ENCODE data around the gene FMOD. TPM values are rescaled to one million over a fixed set of nuclear protein-coding genes. Genes with fewer than 3 reads are reported as not detected.

Gene FMOD
- total RNA-seq, 3 donors from 2014 or later (not counting 1 experiment from before 2014, with no cell fraction given), result not detected

GRCh38 chr1:203305809-203306088, 45.2 kb downstream of the FMOD start:
- Mint-ChIP-seq H3K27me3 (ENCODE audit: low read depth in 2 of 2) (no peaks in the 10 kb centered on the region), H3K27ac (peak overlapping the region; percentile 98 to 99), H3K4me1 (peaks cover 72 to 73% of the 10 kb centered on the region in 2 donors), H3K9me3 (no peaks in the 10 kb centered on the region), H3K36me3 (peaks cover 10% of the 10 kb centered on the region), H3K4me3 (peak overlapping the region; percentile 89)
- Histone ChIP-seq H3K27me3 (ENCODE audit: control insufficient read depth, insufficient read depth, low read length) (no peaks in the 10 kb centered on the region), H3K4me3 (ENCODE audit: low read length) (peak overlapping the region; percentile 99), H3K4me1 (ENCODE audit: control insufficient read depth, insufficient read depth, low read length) (peaks cover 80% of the 10 kb centered on the region), H3K36me3 (ENCODE audit: control insufficient read depth, insufficient read depth, low read length) (peaks cover 39% of the 10 kb centered on the region), H3K27ac (ENCODE audit: low read length) (peak overlapping the region; percentile 97), H3K9me3 (ENCODE audit: control insufficient read depth, insufficient read depth, low read length) (no peaks in the 10 kb centered on the region)
- WGBS (ENCODE audit: insufficient coverage), result under 1% methylated on average over 21 of the region's 21 CpGs
- no peak for DNase-seq
- no peak for TF ChIP-seq CTCF (IDR thresholded peaks at IDR 0.05)
- peak in 2 of 3 donors; percentile 5 to 7 for ATAC-seq
- intact Hi-C loops (cut with micrococcal nuclease), result loop anchor here (1.0 kb wide), 3 partner anchors 15 to 32 kb away; no protein-coding TSS in a partner anchor

- peaks cover 75 to 77% of the 10 kb centered on the region in 2 donors for H3K4me1 Mint-ChIP-seq
- H3K9me3 ChIP-seq (ENCODE audit: control insufficient read depth, insufficient read depth, low read length), result no peaks in the 10 kb centered on the region
- peak within 1 kb of the TSS; percentile 89 for H3K4me3 Mint-ChIP-seq
- H3K4me1 ChIP-seq (ENCODE audit: control insufficient read depth, insufficient read depth, low read length), result peaks cover 78% of the 10 kb centered on the region
- H3K36me3 Mint-ChIP-seq, result peaks cover 10% of the 10 kb centered on the region
- no peaks in the 10 kb centered on the region for H3K27me3 ChIP-seq (ENCODE audit: control insufficient read depth, insufficient read depth, low read length)
- ATAC-seq (peak; percentile 77 to 92 (median 82)), DNase-seq (peak; percentile 95 to 97)
- peak within 1 kb of the TSS; percentile 99 for H3K4me3 ChIP-seq (ENCODE audit: low read length)
- H3K27me3 Mint-ChIP-seq (ENCODE audit: low read depth in 2 of 2), result no peaks in the 10 kb centered on the region
- 1% methylated on average over 79 of the region's 79 CpGs for WGBS (ENCODE audit: insufficient coverage)
- intact Hi-C loops (cut with micrococcal nuclease), result loop anchor here (1.0 kb wide), 3 partner anchors 15 to 32 kb away; no protein-coding TSS in a partner anchor
- H3K27ac ChIP-seq (ENCODE audit: low read length), result peak within 1 kb of the TSS; percentile 97
- H3K9me3 Mint-ChIP-seq, result no peaks in the 10 kb centered on the region
- peak within 1 kb of the TSS; percentile 98 to 99 for H3K27ac Mint-ChIP-seq
- peaks cover 35% of the 10 kb centered on the region for H3K36me3 ChIP-seq (ENCODE audit: control insufficient read depth, insufficient read depth, low read length)
- TF ChIP-seq CTCF (IDR thresholded peaks at IDR 0.05), result no peak
Observed at GRCh38 chr1:203304919-203305808, 45.8 kb downstream of the FMOD start, which contains the start of gene BTG2. BTG2 (plus strand) TSS chr1:203305519; CDS start chr1:203305607, 88 bp downstream.

GRCh38 chr1:203304391-203304918, 46.5 kb downstream of the FMOD start:
- WGBS (ENCODE audit: insufficient coverage), result 19% methylated on average over 9 of the region's 9 CpGs
- peaks cover 74% of the 10 kb centered on the region for H3K4me1 ChIP-seq (ENCODE audit: control insufficient read depth, insufficient read depth, low read length)
- intact Hi-C loops (cut with micrococcal nuclease), result no loop called here
- no peaks in the 10 kb centered on the region for H3K27me3 ChIP-seq (ENCODE audit: control insufficient read depth, insufficient read depth, low read length)
- DNase-seq (peak in 1 of 2 donors; percentile 57), ATAC-seq (peak in 2 of 3 donors; percentile 3 to 15)
- H3K36me3 ChIP-seq (ENCODE audit: control insufficient read depth, insufficient read depth, low read length), result peaks cover 30% of the 10 kb centered on the region
- Mint-ChIP-seq H3K27ac (peak overlapping the region; percentile 98 to 99), H3K4me3 (peak overlapping the region; percentile 89), H3K36me3 (peaks cover 9% of the 10 kb centered on the region), H3K4me1 (peaks cover 72 to 74% of the 10 kb centered on the region in 2 donors), H3K27me3 (ENCODE audit: low read depth in 2 of 2) (no peaks in the 10 kb centered on the region), H3K9me3 (no peaks in the 10 kb centered on the region)
- peak overlapping the region; percentile 51 for H3K4me3 ChIP-seq (ENCODE audit: low read length)
- H3K9me3 ChIP-seq (ENCODE audit: control insufficient read depth, insufficient read depth, low read length), result no peaks in the 10 kb centered on the region
- H3K27ac ChIP-seq (ENCODE audit: low read length), result peak overlapping the region; percentile 92
- no peak for TF ChIP-seq CTCF (IDR thresholded peaks at IDR 0.05)
